ENCODE results near the gene PCCB. TPM values are rescaled to one million over a fixed set of nuclear protein-coding genes. Genes with fewer than 3 reads are reported as not detected.
"Not testable (repeated sequence)": the region's sequence is repeated elsewhere in the genome, so short reads cannot be mapped to it uniquely, and the experiment has no call there.

The PCCB gene
- 10 to 100 TPM; 60.1 to 82.2 (median 70.4) TPM for polyA plus RNA-seq (ENCODE audit: insufficient read length in 4 of 4)

GRCh38 chr3:136250059-136250902, at the start of gene PCCB:
PCCB (plus strand) TSS chr3:136250340; CDS start chr3:136250376, 36 bp downstream.
- peak; percentile 78 to 89 (median 87) for DNase-seq (ENCODE audit: low read depth in 4 of 4, low spot score in 3 of 4)

GRCh38 chr3:136207489-136208115, 42.5 kb upstream of the PCCB start:
- no peak for DNase-seq (ENCODE audit: low read depth in 4 of 4, low spot score in 3 of 4)

- no peak for DNase-seq (ENCODE audit: low read depth in 4 of 4, low spot score in 3 of 4)
Observed at GRCh38 chr3:136209921-136210320, 40.2 kb upstream of the PCCB start.

GRCh38 chr3:136211547-136211946, 38.6 kb upstream of the PCCB start:
- DNase-seq (ENCODE audit: low read depth in 4 of 4, low spot score in 3 of 4), result no peak

GRCh38 chr3:136222746-136223145, 27.4 kb upstream of the PCCB start:
- not testable (repeated sequence) for DNase-seq (ENCODE audit: low read depth in 4 of 4, low spot score in 3 of 4)

- no peak for DNase-seq (ENCODE audit: low read depth in 4 of 4, low spot score in 3 of 4)
Observed at GRCh38 chr3:136232413-136232812, 17.7 kb upstream of the PCCB start.

- no peak for DNase-seq (ENCODE audit: low read depth in 4 of 4, low spot score in 3 of 4)
Observed at GRCh38 chr3:136235545-136235944, 14.6 kb upstream of the PCCB start.

- no peak for DNase-seq (ENCODE audit: low read depth in 4 of 4, low spot score in 3 of 4)
Observed at GRCh38 chr3:136236109-136236508, 14.0 kb upstream of the PCCB start.

GRCh38 chr3:136237103-136237502, 13.0 kb upstream of the PCCB start:
- no peak for DNase-seq (ENCODE audit: low read depth in 4 of 4, low spot score in 3 of 4)

GRCh38 chr3:136237961-136238649, 12.0 kb upstream of the PCCB start:
- DNase-seq (ENCODE audit: low read depth in 4 of 4, low spot score in 3 of 4), result no peak

GRCh38 chr3:136239094-136239493, 11.0 kb upstream of the PCCB start:
- DNase-seq (ENCODE audit: low read depth in 4 of 4, low spot score in 3 of 4), result peak in 1 of 4 donors; percentile 8

GRCh38 chr3:136245691-136246090, 4.4 kb upstream of the PCCB start:
- DNase-seq (ENCODE audit: low read depth in 4 of 4, low spot score in 3 of 4), result no peak

- no peak for DNase-seq (ENCODE audit: low read depth in 4 of 4, low spot score in 3 of 4)
Observed at GRCh38 chr3:136247436-136247835, 2.7 kb upstream of the PCCB start.

GRCh38 chr3:136247855-136248590, 2.1 kb upstream of the PCCB start:
- no peak for DNase-seq (ENCODE audit: low read depth in 4 of 4, low spot score in 3 of 4)

- no peak for DNase-seq (ENCODE audit: low read depth in 4 of 4, low spot score in 3 of 4)
Observed at GRCh38 chr3:136249091-136249490, 1.0 kb upstream of the PCCB start.

GRCh38 chr3:136249593-136249992, 547 bp upstream of the PCCB start:
- DNase-seq (ENCODE audit: low read depth in 4 of 4, low spot score in 3 of 4), result no peak

GRCh38 chr3:136250903-136251460, 842 bp downstream of the PCCB start:
- DNase-seq (ENCODE audit: low read depth in 4 of 4, low spot score in 3 of 4), result peak; percentile 23 to 34 (median 27)

GRCh38 chr3:136251511-136251910, 1.4 kb downstream of the PCCB start:
- no peak for DNase-seq (ENCODE audit: low read depth in 4 of 4, low spot score in 3 of 4)

GRCh38 chr3:136255672-136256406, 5.7 kb downstream of the PCCB start:
- DNase-seq (ENCODE audit: low read depth in 4 of 4, low spot score in 3 of 4), result no peak

- no peak for DNase-seq (ENCODE audit: low read depth in 4 of 4, low spot score in 3 of 4)
Observed at GRCh38 chr3:136258199-136258598, 8.1 kb downstream of the PCCB start.
